CD4-positive, alpha-beta T cell treated with Interleukin-4 for 1 hour (primary cell): ENCODE measurements around the gene RNF14.

Experiments
- DNase-seq, 2 donors: peaks; one replicate each; pipeline ENCODE4 v3.0.0-alpha.2; 2020 to 2022

Gene RNF14

GRCh38 chr5:141982626-141983025 lies 13.7 kb downstream of the RNF14 start:
- DNase-seq = no peak

GRCh38 chr5:141986072-141986471 lies 17.2 kb downstream of the RNF14 start:
- DNase-seq = no peak

GRCh38 chr5:141989720-141990119 lies 20.8 kb downstream of the RNF14 start:
- no peak for DNase-seq

GRCh38 chr5:141992349-141992963 lies 23.6 kb downstream of the RNF14 start:
- peak; percentile 76 to 81 for DNase-seq

GRCh38 chr5:141994511-141995136 lies 25.7 kb downstream of the RNF14 start:
- DNase-seq = no peak

GRCh38 chr5:141995656-141996055 lies 26.8 kb downstream of the RNF14 start:
- DNase-seq = no peak

GRCh38 chr5:141997358-141997960 lies 28.6 kb downstream of the RNF14 start:
- no peak for DNase-seq

- no peak for DNase-seq
These were observed 31.3 kb downstream of the RNF14 start for GRCh38 chr5:142000173-142000572.

GRCh38 chr5:142000704-142001484 lies 32.0 kb downstream of the RNF14 start:
- DNase-seq = peak in 1 of 2 donors; percentile 18

GRCh38 chr5:142003266-142003800 lies 34.4 kb downstream of the RNF14 start:
- DNase-seq = no peak

- DNase-seq = peak in 1 of 2 donors; percentile 44
These were observed 37.7 kb downstream of the RNF14 start for GRCh38 chr5:142006363-142007236.

- no peak for DNase-seq
These were observed 38.3 kb downstream of the RNF14 start for GRCh38 chr5:142007237-142007544.

- DNase-seq = no peak
These were observed 39.9 kb downstream of the RNF14 start for GRCh38 chr5:142008813-142009212.

- DNase-seq = no peak
These were observed 41.0 kb downstream of the RNF14 start for GRCh38 chr5:142009886-142010285.

- DNase-seq = no peak
These were observed 42.8 kb downstream of the RNF14 start for GRCh38 chr5:142011572-142012185.

GRCh38 chr5:142012186-142012785 lies 43.4 kb downstream of the RNF14 start:
- peak; percentile 48 to 50 for DNase-seq

GRCh38 chr5:142012792-142013388 lies 44.0 kb downstream of the RNF14 start, which contains the start of gene GNPDA1:
GNPDA1 (minus strand) TSS chr5:142013027; CDS start chr5:142012035, 992 bp downstream.
- peak; percentile 58 to 66 for DNase-seq

GRCh38 chr5:142013734-142014521 lies 45.0 kb downstream of the RNF14 start:
- DNase-seq = no peak

GRCh38 chr5:142014911-142015584 lies 46.1 kb downstream of the RNF14 start:
- peak; percentile 18 to 80 for DNase-seq
